Activated CD4-positive, alpha-beta T cell treated with anti-CD3 and anti-CD28 coated beads for 36 hours (primary cell): ENCODE results near the gene CRMP1. TPM values are rescaled to one million over a fixed set of nuclear protein-coding genes. Genes with fewer than 3 reads are reported as not detected.

Experiments
- ATAC-seq: fragments of 200-7000 bp; cut with Tn5 transposase; one replicate; pipeline ENCODE4 v1.10.0; 2021; ENCODE audit warnings: mild to moderate bottlenecking, moderate library complexity
- CTCF ChIA-PET: fragments of 350-600 bp; sonication (Branson Sonifier 250); formaldehyde crosslinking; loops from one replicate; lab custom pipeline; 2021; ENCODE audit warnings: antibody characterized with exemption; lab: Charles Lee
- POLR2A ChIA-PET: fragments of 350-600 bp; sonication (Branson Sonifier 250); formaldehyde crosslinking; loops from one replicate; lab custom pipeline; 2021; ENCODE audit warnings: antibody characterized with exemption, inconsistent platforms; lab: Charles Lee
- DNase-seq: peaks from one replicate; pipeline ENCODE4 v3.0.0-alpha.2; 2020
- H3K27ac Mint-ChIP-seq: one replicate; pipeline ENCODE4 v1.8.0; 2021; ENCODE audit warnings: mixed read lengths
- H3K27me3 Mint-ChIP-seq: one replicate; pipeline ENCODE4 v1.8.0; 2021; ENCODE audit warnings: mixed read lengths
- H3K36me3 Mint-ChIP-seq: one replicate; pipeline ENCODE4 v1.8.0; 2021; ENCODE audit warnings: low read depth, mixed read lengths
- H3K4me1 Mint-ChIP-seq: one replicate; pipeline ENCODE4 v1.8.0; 2021; ENCODE audit warnings: mixed read lengths
- H3K4me3 Mint-ChIP-seq: one replicate; pipeline ENCODE4 v1.8.0; 2021; ENCODE audit warnings: mild to moderate bottlenecking, moderate library complexity, mixed read lengths
- H3K9me3 Mint-ChIP-seq: one replicate; pipeline ENCODE4 v1.8.0; 2021; ENCODE audit warnings: low read depth, mixed read lengths
- intact Hi-C, 2 experiments: fragments of 100-400 bp; cut with DNase I in 1 of 2; cut with micrococcal nuclease in 1 of 2; formaldehyde crosslinking; loops; one replicate each; pipeline versions ENCODE4 v1.14.2 to v1.15.1; 2022 to 2024; cut with DNase I, micrococcal nuclease
- total RNA-seq, 2 experiments: library from RNA; stranded (reverse); gene quantifications; one replicate each; pipeline ENCODE4 v1.2.3, GENCODE V29; 2021

Gene CRMP1
- total RNA-seq: not detected

- Mint-ChIP-seq H3K4me3 (no peak within 1 kb of the TSS), H3K27me3 (peaks cover 42% of the 10 kb centered on the region), H3K4me1 (peaks cover 5% of the 10 kb centered on the region), H3K27ac (no peak within 1 kb of the TSS), H3K36me3 (no peaks in the 10 kb centered on the region), H3K9me3 (peaks cover 3% of the 10 kb centered on the region)
- intact Hi-C loops: loop anchor here in 1 of 2 experiments (5.0 kb wide), 1 partner anchor 1031 kb away; no protein-coding TSS in a partner anchor
- DNase-seq: peak; percentile 9
- ChIA-PET CTCF (no interaction called here), POLR2A (no interaction called here)
- peak; percentile 26 for ATAC-seq
Observed at GRCh38 chr4:5893004-5893580, at the start of gene CRMP1. CRMP1 (minus strand) TSS chr4:5893086; CDS start chr4:5892969, 117 bp downstream.

- intact Hi-C loops: no loop called here
- peaks cover 3% of the 10 kb centered on the region for H3K9me3 Mint-ChIP-seq
- H3K4me3 Mint-ChIP-seq: no peak overlapping the region
- no peaks in the 10 kb centered on the region for H3K36me3 Mint-ChIP-seq
- H3K4me1 Mint-ChIP-seq: no peaks in the 10 kb centered on the region
- no peak overlapping the region for H3K27ac Mint-ChIP-seq
- DNase-seq (no peak), ATAC-seq (no peak)
- CTCF ChIA-PET: interaction anchor here (0.7 kb wide), 1 partner anchor 1147 kb away, joined by 3 read pairs; no protein-coding TSS in a partner anchor
- peaks cover 2% of the 10 kb centered on the region for H3K27me3 Mint-ChIP-seq
- POLR2A ChIA-PET: no interaction called here
Observed at GRCh38 chr4:5941601-5942000, 48.7 kb upstream of the CRMP1 start.

- H3K27ac Mint-ChIP-seq: no peak overlapping the region
Observed at GRCh38 chr4:5940470-5941203, 47.8 kb upstream of the CRMP1 start.

GRCh38 chr4:5933996-5934831 lies 41.3 kb upstream of the CRMP1 start:
- Mint-ChIP-seq H3K27me3 (peaks cover 2% of the 10 kb centered on the region), H3K4me1 (no peaks in the 10 kb centered on the region), H3K9me3 (no peaks in the 10 kb centered on the region), H3K36me3 (no peaks in the 10 kb centered on the region), H3K27ac (no peak overlapping the region), H3K4me3 (no peak overlapping the region)
- POLR2A ChIA-PET: no interaction called here
- intact Hi-C loops: no loop called here
- CTCF ChIA-PET: interaction anchor here (0.6 kb wide), 1 partner anchor 10 kb away, joined by 3 read pairs; no protein-coding TSS in a partner anchor
- no peak for ATAC-seq
- no peak for DNase-seq

More at GRCh38 chr4:5940470-5941203, 47.8 kb upstream of the CRMP1 start:
- intact Hi-C loops: no loop called here
- DNase-seq: no peak
- Mint-ChIP-seq H3K36me3 (no peaks in the 10 kb centered on the region), H3K4me3 (no peak overlapping the region), H3K4me1 (no peaks in the 10 kb centered on the region), H3K9me3 (no peaks in the 10 kb centered on the region), H3K27me3 (peaks cover 2% of the 10 kb centered on the region)
- ChIA-PET CTCF (no interaction called here), POLR2A (no interaction called here)
- ATAC-seq: no peak

GRCh38 chr4:5933116-5933515 lies 40.2 kb upstream of the CRMP1 start:
- CTCF ChIA-PET: interaction anchor here (1.0 kb wide), 1 partner anchor 65 kb away, joined by 3 read pairs; no protein-coding TSS in a partner anchor
- no peak overlapping the region for H3K27ac Mint-ChIP-seq

GRCh38 chr4:5932035-5932568 lies 39.2 kb upstream of the CRMP1 start:
- no peaks in the 10 kb centered on the region for H3K9me3 Mint-ChIP-seq
- no peak for DNase-seq
- H3K27me3 Mint-ChIP-seq: peaks cover 4% of the 10 kb centered on the region
- intact Hi-C loops: no loop called here
- no peak overlapping the region for H3K27ac Mint-ChIP-seq
- H3K36me3 Mint-ChIP-seq: no peaks in the 10 kb centered on the region
- H3K4me1 Mint-ChIP-seq: no peaks in the 10 kb centered on the region
- ATAC-seq: no peak
- CTCF ChIA-PET: no interaction called here
- POLR2A ChIA-PET: no interaction called here
- no peak overlapping the region for H3K4me3 Mint-ChIP-seq

More at GRCh38 chr4:5933116-5933515, 40.2 kb upstream of the CRMP1 start:
- Mint-ChIP-seq H3K9me3 (no peaks in the 10 kb centered on the region), H3K4me3 (no peak overlapping the region), H3K27me3 (peaks cover 2% of the 10 kb centered on the region), H3K4me1 (no peaks in the 10 kb centered on the region), H3K36me3 (no peaks in the 10 kb centered on the region)
- DNase-seq (no peak), ATAC-seq (no peak)
- POLR2A ChIA-PET: no interaction called here
- intact Hi-C loops: no loop called here

GRCh38 chr4:5931526-5931925 lies 38.6 kb upstream of the CRMP1 start:
- no peaks in the 10 kb centered on the region for H3K9me3 Mint-ChIP-seq
- no peaks in the 10 kb centered on the region for H3K36me3 Mint-ChIP-seq
- DNase-seq: no peak
- POLR2A ChIA-PET: no interaction called here
- H3K4me3 Mint-ChIP-seq: no peak overlapping the region
- intact Hi-C loops: no loop called here
- H3K4me1 Mint-ChIP-seq: no peaks in the 10 kb centered on the region
- CTCF ChIA-PET: no interaction called here
- ATAC-seq: no peak
- H3K27ac Mint-ChIP-seq: no peak overlapping the region
- H3K27me3 Mint-ChIP-seq: peaks cover 4% of the 10 kb centered on the region

GRCh38 chr4:5930876-5931275 lies 38.0 kb upstream of the CRMP1 start:
- Mint-ChIP-seq H3K36me3 (no peaks in the 10 kb centered on the region), H3K27ac (no peak overlapping the region), H3K27me3 (peaks cover 4% of the 10 kb centered on the region), H3K4me1 (no peaks in the 10 kb centered on the region), H3K9me3 (no peaks in the 10 kb centered on the region), H3K4me3 (no peak overlapping the region)
- ATAC-seq (no peak), DNase-seq (no peak)
- POLR2A ChIA-PET: no interaction called here
- intact Hi-C loops: no loop called here
- CTCF ChIA-PET: no interaction called here

- CTCF ChIA-PET: no interaction called here
- intact Hi-C loops: no loop called here
- no peak for ATAC-seq
- DNase-seq: no peak
- Mint-ChIP-seq H3K9me3 (no peaks in the 10 kb centered on the region), H3K4me3 (no peak overlapping the region), H3K4me1 (no peaks in the 10 kb centered on the region), H3K36me3 (no peaks in the 10 kb centered on the region), H3K27me3 (peaks cover 4% of the 10 kb centered on the region), H3K27ac (no peak overlapping the region)
- POLR2A ChIA-PET: no interaction called here
Observed at GRCh38 chr4:5930456-5930855, 37.6 kb upstream of the CRMP1 start.

GRCh38 chr4:5928844-5929420 lies 36.0 kb upstream of the CRMP1 start:
- ChIA-PET CTCF (no interaction called here), POLR2A (no interaction called here)
- no peak for DNase-seq
- no peaks in the 10 kb centered on the region for H3K36me3 Mint-ChIP-seq
- H3K4me1 Mint-ChIP-seq: no peaks in the 10 kb centered on the region
- no peaks in the 10 kb centered on the region for H3K9me3 Mint-ChIP-seq
- H3K27me3 Mint-ChIP-seq: peaks cover 4% of the 10 kb centered on the region
- intact Hi-C loops: no loop called here
- ATAC-seq: no peak
- no peak overlapping the region for H3K27ac Mint-ChIP-seq
- no peak overlapping the region for H3K4me3 Mint-ChIP-seq

- Mint-ChIP-seq H3K27ac (no peak overlapping the region), H3K4me1 (no peaks in the 10 kb centered on the region), H3K9me3 (no peaks in the 10 kb centered on the region), H3K36me3 (no peaks in the 10 kb centered on the region), H3K4me3 (no peak overlapping the region), H3K27me3 (peaks cover 4% of the 10 kb centered on the region)
- ATAC-seq (no peak), DNase-seq (no peak)
- intact Hi-C loops: no loop called here
- CTCF ChIA-PET: no interaction called here
- POLR2A ChIA-PET: no interaction called here
Observed at GRCh38 chr4:5928274-5928673, 35.4 kb upstream of the CRMP1 start.
